NCI-H524 treated with DMSO at 0.1 percent for 48 hours (cell line): Measurements from ENCODE around the gene SEC14L5.
A peak's percentile ranks its signal among the peaks of the same experiment; 100 is the strongest.

Source experiments
- DNase-seq: peaks from one replicate; lab custom pipeline; 2025; lab: John Stamatoyannopoulos, UW

SEC14L5 gene

GRCh38 chr16:5012887-5013286 lies 54.8 kb downstream of the SEC14L5 start:
- DNase-seq: no peak

GRCh38 chr16:5015351-5015750 lies 57.2 kb downstream of the SEC14L5 start:
- no peak for DNase-seq

GRCh38 chr16:5015887-5016286 lies 57.8 kb downstream of the SEC14L5 start:
- no peak for DNase-seq

GRCh38 chr16:5016967-5017677 lies 59.0 kb downstream of the SEC14L5 start:
- DNase-seq: no peak

- DNase-seq: no peak
These were observed 59.5 kb downstream of the SEC14L5 start for GRCh38 chr16:5017678-5017969.

- DNase-seq: no peak
These were observed 60.7 kb downstream of the SEC14L5 start for GRCh38 chr16:5018793-5019192.

- DNase-seq: no peak
These were observed 61.6 kb downstream of the SEC14L5 start for GRCh38 chr16:5019775-5020174.

GRCh38 chr16:5020551-5020950 lies 62.4 kb downstream of the SEC14L5 start:
- no peak for DNase-seq

GRCh38 chr16:5022521-5022920 lies 64.4 kb downstream of the SEC14L5 start:
- DNase-seq: no peak

- no peak for DNase-seq
These were observed 66.5 kb downstream of the SEC14L5 start for GRCh38 chr16:5024632-5025031.

- no peak for DNase-seq
These were observed 67.1 kb downstream of the SEC14L5 start for GRCh38 chr16:5025171-5025632.

GRCh38 chr16:5026664-5027063 lies 68.5 kb downstream of the SEC14L5 start:
- DNase-seq: no peak

GRCh38 chr16:5027086-5027485 lies 69.0 kb downstream of the SEC14L5 start:
- DNase-seq: no peak

GRCh38 chr16:5027575-5028235 lies 69.6 kb downstream of the SEC14L5 start:
- DNase-seq: no peak

- DNase-seq: no peak
These were observed 70.9 kb downstream of the SEC14L5 start for GRCh38 chr16:5028950-5029475.

- DNase-seq: no peak
These were observed 72.2 kb downstream of the SEC14L5 start for GRCh38 chr16:5030251-5030870.

GRCh38 chr16:5031601-5032000 lies 73.5 kb downstream of the SEC14L5 start:
- DNase-seq: no peak

GRCh38 chr16:5032748-5033167 lies 74.6 kb downstream of the SEC14L5 start:
- no peak for DNase-seq

GRCh38 chr16:5033256-5034166 lies 75.4 kb downstream of the SEC14L5 start, which contains the start of gene NAGPA:
NAGPA (minus strand) TSS chr16:5033935; CDS start chr16:5033914, 21 bp downstream.
- peak; percentile 18 for DNase-seq

- no peak for DNase-seq
These were observed 76.0 kb downstream of the SEC14L5 start for GRCh38 chr16:5034167-5034523.

GRCh38 chr16:5035909-5036227 lies 77.7 kb downstream of the SEC14L5 start:
- DNase-seq: no peak
